Measurements from ENCODE around the gene MBTPS1.

DNA sequence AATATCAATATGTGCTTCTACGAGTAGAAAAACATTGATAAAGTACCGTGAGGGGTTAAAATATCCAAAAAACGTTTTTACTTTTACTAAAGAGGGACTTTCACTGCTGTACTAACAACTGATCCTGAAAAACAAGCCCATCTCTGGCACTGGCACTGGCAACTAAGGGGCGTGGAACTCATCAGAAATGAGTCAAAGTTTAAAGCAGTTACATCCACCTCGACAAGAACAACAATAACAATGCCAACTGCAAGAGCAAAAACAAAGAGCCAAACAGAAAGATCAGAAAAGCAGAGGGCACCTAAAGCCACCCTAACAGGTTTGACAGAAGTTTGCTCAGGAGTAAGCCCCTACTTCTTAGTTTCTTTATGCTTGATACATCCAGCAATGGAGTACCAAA lies 13.1 kb downstream of the MBTPS1 start:
- TF ChIP-seq, protein P1, sequence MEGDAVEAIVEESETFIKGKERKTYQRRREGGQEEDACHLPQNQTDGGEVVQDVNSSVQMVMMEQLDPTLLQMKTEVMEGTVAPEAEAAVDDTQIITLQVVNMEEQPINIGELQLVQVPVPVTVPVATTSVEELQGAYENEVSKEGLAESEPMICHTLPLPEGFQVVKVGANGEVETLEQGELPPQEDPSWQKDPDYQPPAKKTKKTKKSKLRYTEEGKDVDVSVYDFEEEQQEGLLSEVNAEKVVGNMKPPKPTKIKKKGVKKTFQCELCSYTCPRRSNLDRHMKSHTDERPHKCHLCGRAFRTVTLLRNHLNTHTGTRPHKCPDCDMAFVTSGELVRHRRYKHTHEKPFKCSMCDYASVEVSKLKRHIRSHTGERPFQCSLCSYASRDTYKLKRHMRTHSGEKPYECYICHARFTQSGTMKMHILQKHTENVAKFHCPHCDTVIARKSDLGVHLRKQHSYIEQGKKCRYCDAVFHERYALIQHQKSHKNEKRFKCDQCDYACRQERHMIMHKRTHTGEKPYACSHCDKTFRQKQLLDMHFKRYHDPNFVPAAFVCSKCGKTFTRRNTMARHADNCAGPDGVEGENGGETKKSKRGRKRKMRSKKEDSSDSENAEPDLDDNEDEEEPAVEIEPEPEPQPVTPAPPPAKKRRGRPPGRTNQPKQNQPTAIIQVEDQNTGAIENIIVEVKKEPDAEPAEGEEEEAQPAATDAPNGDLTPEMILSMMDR (tag by site-specific recombination; IDR thresholded peaks at IDR 0.05): no peak
- TF ChIP-seq ZNF174 (tag by site-specific recombination; IDR thresholded peaks at IDR 0.05) (no peak), ZNF514 (tag by site-specific recombination; IDR thresholded peaks at IDR 0.05) (no peak), IKZF3 (tag by site-specific recombination; IDR thresholded peaks at IDR 0.05) (no peak), SP2 (tag by site-specific recombination; IDR thresholded peaks at IDR 0.05) (no peak), YY1 (tag by site-specific recombination; IDR thresholded peaks at IDR 0.05) (no peak), ZNF37A (tag by site-specific recombination; IDR thresholded peaks at IDR 0.05) (no peak), ZNF146 (tag by site-specific recombination; IDR thresholded peaks at IDR 0.05) (no peak)

Data from HEK293 (cell line).